GM18502 (cell line): Measurements from ENCODE around the gene PACSIN2.
"Not testable (repeated sequence)": the region's sequence is repeated elsewhere in the genome, so short reads cannot be mapped to it uniquely, and the experiment has no call there.

Experiments used
- ATAC-seq: cut with Tn5 transposase; IDR thresholded peaks from one replicate; pipeline ENCODE4 v1.9.1; 2021; ENCODE audit warnings: mild to moderate bottlenecking; ENCODE audit not compliant: unreplicated experiment, poor library complexity

PACSIN2 gene, protein sequence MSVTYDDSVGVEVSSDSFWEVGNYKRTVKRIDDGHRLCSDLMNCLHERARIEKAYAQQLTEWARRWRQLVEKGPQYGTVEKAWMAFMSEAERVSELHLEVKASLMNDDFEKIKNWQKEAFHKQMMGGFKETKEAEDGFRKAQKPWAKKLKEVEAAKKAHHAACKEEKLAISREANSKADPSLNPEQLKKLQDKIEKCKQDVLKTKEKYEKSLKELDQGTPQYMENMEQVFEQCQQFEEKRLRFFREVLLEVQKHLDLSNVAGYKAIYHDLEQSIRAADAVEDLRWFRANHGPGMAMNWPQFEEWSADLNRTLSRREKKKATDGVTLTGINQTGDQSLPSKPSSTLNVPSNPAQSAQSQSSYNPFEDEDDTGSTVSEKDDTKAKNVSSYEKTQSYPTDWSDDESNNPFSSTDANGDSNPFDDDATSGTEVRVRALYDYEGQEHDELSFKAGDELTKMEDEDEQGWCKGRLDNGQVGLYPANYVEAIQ

DNA sequence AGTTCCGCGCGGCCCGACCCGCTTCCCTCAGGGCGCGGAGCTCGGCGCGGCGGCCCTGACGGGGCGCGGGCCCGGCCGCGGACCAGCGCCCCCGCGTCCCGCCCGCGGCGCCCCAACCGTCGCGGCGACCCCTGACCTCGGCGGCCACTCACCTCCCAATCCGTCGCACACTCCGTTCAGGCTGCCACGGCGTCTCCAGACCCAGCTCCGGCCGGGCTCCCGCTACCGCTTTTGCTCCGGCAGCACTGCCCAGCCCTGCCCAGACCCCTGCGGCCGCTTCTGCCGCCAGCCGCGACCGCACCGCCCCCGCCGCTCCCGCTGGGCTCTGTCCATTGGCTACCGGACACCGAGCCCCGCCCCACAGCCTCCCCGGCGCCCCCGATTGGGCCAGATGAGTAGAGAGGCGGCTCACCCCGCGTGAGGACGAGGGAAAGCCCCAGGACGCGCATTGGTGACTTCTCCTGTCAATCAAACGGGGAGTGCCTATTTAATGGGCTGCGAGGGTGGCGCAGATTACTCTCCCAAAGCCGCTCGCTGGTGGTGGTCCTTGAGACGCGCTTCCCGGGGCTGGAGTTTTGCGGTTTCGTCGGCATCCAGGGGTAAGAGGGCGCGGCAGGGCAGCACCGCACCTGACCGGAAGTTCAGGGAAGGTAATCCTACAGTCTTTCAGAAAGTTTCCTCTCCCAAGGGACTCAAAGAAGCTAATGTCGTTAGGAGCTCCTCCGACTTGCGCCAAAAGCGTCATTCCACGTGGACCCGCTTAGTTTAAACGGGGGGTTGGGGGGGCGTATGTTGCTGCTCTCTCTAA lies at the start of gene PACSIN2:
Gene PACSIN2, minus strand, starts transcription at position 281 of the 808 bp plus-strand sequence. CDS start 103,069 bp downstream, outside the sequence.
- ATAC-seq, result peak; percentile 96

DNA sequence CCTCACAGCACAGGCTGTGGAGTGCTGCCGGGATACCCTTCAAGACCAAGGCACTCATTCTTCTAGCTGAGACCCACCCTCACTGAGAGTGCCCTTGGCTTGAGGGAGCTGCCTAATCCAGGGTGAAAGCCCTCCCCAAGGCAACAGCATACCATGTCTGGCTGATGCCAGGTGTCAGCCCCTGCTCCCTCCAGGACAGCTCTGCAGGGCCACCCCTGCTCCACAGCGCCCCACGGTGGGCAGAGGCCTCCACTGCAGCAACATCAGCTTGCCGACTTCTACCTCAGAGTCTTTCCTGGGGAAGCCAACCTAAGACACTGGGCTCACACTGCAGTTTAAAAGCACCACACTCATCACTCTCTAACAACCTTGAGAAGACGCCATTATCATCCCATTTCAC lies 45.2 kb upstream of the PACSIN2 start:
- no peak for ATAC-seq

DNA sequence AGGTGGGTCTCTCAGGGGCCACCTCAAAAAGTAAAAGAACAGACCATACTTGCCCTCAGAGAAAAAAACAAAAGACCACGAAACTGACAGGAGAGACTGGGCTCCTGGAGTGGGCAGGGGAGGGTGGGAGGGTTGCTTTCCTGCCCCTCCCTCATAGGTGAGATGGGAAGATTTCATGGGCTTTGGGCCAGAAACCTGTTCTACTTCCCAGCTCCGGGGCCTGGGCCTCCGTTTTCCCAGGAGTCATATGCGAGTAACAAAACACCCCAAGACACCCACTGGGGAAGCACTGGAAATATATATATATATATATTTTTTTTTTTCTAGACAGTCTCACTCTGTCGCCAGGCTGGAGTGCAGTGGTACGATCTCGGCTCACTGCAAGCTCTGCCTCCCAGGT lies 42.7 kb upstream of the PACSIN2 start:
- ATAC-seq, result no peak

DNA sequence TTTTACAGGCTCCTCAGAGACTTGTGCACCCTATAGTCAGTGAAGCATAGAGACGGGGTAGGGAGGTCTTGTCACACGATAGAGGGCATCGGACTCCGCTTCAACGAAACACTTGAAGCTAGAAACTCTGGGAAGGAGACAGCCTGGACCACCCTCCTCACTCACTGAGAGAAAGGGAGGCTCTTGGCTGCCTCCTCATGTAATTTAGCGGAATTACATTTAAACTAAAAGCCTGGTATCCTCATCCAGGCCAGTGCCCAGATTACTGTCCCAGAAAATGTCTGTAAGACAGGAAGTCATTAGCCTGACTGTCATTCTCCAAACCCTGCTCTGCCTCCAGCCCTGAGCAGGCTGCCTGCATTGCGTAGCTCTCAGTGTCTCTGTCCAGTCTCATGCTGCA lies 38.2 kb upstream of the PACSIN2 start:
- ATAC-seq, result no peak

DNA sequence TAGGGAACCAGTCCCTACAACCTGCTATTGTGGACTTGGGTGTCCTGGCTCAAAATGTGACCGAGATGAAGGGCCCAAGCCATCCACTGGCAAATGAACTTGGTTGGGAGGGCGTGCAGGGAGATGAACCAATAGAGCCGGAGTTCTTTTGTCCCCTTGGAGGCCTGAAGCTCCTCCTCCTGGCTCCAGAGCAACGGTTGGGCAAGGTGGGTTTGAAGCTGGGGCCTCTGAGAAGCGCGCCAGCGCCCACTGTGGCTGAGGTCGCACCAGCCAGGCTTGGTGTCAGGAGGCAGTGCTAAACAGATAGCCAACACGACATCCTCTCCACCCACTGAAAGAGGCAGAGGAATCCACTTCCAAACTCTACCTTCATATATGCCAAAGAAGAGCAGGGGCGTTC lies 36.0 kb upstream of the PACSIN2 start:
- no peak for ATAC-seq

DNA sequence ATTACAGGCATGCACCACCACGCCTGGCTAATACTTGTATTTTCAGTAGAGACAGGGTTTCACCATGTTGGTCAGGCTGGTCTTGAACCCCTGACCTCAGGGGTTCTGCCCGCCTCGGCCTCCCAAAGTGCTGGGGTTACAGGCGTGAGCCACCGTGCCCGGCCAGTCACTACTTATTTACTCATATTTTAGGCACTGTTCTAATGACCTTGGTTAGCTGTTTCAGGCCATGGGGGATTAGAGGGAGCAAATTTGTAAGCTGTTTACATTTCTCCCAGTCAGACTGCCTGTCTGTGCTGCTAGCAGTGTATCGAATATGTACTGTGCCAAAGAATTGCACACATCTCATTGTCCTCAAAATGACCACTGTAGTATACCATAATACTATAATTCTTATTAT lies 32.7 kb upstream of the PACSIN2 start:
- no peak for ATAC-seq

DNA sequence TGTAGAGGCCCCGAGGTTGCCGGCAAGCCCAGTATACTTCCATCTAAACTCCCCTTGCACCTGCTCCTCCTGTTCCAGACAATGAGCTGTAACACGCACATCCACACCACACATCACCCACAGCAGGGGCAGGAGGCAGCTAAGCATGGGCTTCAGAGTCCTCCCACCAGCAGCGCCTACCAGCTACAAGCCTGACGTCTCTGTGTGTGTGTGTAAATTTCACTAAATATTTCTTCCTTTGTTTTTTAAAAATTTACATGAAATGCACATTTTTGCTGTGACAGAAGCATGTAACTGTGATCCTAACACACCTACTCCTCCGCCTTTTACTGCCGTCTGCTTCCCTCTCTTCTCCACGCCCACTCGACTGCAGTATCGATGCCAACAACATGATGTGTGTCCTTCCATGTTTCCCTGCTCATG lies 29.4 kb upstream of the PACSIN2 start:
- ATAC-seq, result no peak

DNA sequence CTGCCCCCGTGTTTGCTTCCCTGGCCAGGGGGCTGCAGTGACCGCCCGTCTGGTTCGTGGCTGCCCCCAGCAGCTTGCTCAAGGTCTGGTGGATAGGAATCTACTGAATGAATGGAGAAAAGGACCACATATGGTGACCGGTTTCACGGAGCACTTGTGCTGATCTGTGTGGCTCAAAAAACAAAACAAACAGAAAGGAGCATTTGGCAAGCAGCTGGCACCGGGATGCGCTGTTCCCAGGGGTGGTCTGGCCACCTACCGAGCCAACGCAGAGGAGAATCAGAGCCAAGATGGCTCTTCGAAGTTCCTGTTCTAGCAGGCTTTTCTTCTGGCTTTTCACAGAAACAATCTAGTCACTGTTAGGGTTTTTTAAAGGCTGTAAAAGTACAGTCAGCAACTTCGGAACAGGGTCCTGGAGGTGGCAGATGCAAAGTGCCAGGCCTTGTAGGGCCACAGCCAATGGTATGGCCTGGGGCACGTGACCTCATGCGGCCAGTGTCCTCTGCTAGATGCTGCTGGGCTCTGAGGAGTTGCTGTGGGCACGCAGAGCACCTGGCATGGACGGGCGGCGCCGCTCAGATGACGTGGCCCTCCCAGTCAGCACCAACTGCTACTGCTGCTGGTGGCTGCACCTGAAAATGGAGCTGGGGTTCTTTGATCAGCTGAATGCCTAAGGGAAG lies 27.3 kb upstream of the PACSIN2 start:
- no peak for ATAC-seq

DNA sequence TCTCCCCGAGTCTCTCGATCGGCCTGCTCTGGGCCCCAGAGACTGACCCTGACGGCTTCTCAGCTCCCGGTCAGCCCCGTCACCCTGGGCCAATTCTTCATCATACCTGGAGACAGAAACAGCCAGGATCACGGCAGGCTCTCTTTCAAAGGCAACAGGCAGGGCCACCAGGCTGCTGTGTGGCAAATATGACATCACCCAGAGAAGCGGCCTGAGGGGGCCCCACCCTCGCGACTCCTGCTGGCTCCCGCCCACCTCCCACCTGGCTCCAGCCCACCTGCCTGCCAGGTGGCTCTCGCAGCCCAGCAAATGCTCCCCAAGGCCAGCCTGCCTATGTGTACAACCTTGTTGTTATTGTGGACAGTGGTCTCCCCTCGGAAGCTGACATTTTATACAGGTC lies 24.9 kb upstream of the PACSIN2 start:
- no peak for ATAC-seq

DNA sequence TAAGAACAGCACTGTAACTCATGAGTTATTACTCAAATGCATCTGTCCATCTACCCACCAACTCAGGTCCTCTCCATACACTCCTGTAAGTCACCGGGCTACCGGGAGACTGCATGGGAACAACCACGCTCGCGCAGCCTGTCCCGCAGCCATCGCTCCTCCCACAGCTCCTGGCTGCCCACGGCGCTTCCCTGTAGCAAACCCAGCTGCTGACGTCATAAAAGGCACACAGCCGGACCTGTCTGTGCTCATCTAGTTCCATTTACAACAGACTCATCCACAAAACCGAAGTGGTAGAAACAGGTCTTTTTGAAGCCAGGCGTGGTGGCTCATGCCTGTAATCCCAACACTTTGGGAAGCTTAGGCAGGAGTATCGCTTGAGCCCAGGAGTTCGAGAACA lies 23.4 kb upstream of the PACSIN2 start:
- ATAC-seq, result no peak

DNA sequence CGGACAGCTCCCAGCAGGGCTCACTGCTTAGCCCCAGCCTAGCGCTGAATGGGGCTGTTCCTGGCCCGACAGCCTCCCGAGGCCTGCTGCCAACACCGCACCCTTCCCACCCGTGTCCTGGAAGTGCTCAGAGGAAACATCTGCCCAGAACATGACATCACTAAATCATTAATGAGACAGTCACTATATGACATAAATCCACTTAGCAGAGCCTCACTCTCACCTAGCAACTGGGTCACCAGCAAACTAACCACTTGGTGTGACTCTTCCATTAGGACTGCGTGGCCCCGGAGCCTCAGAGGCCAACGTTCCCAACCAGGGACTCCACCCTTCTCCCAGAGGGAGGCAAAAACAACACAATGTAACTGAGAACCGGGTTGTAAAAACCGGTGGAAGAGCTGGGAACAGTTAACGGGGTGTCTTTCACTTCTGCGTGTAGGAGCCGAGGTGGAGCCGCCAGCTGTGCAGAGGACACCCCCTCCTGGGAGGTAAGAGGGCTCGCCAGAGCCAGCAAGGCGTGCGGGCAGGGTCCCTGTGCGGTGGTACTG lies 21.4 kb upstream of the PACSIN2 start:
- no peak for ATAC-seq

DNA sequence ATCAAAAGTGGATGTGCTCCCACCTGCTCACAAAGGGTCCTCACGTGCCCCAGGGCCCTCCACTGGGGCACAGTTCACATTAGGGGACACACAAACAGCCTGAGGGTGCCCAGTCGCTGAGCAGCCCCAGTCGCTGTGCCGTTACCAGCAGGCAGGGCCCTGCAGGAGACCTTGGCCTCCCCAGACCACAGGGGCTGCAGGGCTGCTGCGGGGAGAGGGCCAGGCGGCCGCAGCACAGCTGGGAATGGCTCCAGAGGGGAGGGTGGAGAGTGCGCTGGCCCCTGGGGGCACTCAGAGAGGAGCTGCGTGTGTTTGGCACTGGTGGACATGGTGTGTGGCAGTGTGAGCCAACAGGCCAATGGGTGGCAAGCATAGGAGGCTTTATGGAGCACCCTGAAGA lies 20.3 kb upstream of the PACSIN2 start:
- no peak for ATAC-seq

DNA sequence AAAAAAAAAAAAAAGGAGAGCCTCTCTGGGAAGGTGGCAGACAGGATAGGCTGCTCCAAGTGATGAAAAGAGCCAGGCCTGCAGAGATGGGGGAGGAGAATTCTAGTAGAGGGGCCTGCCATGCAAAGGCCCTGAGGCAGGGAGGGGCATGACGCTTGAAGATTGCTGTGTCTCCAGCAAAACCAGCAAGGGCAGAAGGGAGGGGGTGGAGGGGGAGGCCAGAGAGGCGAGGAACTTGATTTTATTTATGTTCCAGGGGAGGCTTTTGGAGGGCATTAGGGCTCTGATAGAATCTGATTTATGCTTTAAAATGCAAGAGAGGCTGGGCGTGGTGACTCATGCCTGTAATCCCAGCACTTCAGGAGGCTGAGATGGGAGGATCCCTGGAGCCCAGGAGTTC lies 16.7 kb upstream of the PACSIN2 start:
- no peak for ATAC-seq

DNA sequence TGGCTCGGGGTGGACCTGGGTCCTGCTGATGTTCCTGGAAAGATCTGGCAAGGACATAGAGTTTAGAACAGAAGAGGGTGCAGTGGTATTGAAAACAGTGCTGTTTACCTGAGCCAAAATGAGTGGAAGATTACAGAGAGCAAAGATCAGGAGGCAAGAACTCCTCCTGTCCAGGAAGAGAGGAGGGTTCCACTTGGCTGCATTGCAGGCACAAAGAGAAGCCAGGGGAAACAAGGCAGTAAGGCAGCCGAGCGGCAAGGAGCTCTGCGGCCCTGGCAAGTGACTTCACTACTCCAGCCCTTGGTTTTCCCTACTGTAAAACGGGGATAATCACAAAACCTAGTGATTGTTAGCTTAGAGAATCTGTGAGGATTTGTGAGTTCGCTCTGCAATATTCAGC lies 3.7 kb upstream of the PACSIN2 start:
- ATAC-seq, result no peak

DNA sequence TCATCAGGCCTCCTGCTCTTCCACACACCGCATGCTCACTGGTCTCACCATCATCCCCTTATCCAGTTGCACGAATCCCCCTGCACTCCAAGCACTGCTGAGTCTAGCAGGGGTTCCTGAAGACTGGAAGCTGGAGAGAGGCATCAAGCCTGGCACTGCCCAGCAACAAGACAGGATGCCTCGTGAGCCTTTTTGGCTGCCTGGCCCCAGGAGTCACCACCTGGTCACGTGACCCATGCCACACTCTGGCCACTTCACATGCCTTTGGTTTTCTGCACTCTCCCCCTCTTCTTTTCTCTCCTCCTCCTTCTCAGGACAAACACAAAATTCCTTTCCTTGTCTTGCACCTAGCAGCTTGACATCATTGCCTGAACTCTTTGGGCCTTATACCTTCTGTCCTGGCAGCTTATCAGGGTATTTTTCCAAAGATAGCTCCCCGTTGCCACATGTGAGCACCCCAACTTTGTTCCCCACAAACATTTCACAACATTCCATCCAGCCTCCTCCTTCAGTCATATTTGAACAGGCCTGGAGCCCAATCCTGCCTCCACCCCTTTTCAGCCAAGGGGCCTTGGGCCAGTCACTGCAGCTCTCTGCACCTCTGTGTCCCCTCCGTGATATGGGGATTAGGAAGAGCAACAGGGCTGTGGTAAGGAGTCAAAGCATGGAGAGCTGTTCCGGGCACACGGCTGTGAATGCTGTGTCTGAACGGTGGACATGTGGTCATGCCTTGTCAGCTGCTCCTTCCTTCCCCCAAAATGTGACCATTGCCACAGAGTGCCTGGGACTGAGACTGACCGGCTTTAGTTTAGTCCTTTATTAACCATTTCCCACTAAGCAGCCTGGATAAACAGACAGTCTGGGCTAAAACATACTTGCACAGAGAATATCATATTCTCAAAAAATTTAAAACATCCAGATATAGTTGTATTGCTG lies 2.8 kb upstream of the PACSIN2 start:
- ATAC-seq, result no peak

DNA sequence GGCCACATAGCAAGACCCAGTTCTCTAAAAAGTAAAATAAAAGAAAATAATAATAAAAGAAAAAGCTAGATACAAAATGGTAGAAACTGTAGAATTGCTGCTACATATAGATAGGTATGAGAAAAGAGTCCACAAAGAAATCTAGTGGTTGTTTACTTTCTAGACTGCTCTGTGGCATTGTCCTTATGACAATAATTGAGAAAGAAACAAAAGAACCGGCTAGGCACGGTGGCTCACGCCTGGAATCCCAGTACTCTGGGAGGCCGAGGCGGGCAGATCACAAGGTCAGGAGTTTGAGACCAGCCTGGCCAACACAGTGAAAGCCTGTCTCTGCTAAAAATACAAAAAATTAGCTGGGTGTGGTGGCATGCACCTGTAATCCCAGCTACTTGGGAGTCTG lies 1.2 kb upstream of the PACSIN2 start:
- not testable (repeated sequence) for ATAC-seq

DNA sequence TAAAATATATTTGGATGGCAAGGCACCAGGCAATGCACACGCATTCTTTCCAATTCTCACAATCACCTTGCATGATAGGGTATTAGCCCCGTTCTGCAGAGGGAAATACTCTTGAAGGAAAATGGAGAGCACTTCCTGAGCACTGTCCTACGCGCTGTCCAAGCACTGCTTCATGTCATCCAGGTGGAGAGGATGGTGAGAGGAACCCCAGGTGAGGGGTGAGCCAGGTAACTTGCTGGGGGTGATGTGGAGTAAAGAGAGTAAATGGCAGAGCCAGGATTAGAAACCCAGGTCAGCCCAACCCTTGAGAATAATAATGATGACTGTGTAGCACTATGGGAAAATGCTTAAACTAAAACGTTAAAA lies 711 bp upstream of the PACSIN2 start:
- no peak for ATAC-seq

DNA sequence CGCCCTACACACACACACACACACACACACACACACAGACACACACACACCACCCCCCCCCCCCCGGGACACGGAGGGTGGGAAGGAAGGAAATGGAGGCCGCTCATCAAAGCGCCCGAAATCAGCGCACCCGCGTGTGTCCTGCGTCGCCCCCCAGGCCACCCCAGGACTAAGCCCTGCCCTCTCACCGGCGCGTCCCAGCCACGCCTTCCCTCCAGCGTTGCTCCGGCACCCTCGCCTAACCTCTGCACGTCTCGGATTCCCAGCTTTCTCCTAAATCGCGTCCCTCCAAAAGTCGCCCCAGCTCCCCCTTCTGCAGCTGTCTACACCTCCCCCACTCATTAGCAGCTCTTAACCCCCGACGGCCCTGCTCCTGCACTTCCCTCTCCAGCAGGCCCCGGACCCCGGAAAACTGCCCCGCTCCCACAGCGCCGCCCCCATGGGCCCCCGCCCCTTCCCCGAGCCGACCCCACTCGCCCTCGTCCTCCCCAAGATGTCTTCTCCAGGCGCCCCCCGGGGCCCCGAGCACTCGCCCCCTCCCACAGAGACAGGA lies 557 bp downstream of the PACSIN2 start:
- ATAC-seq, result no peak
